OCI-LY3 (cell line): ENCODE data around the gene LDB2.

Experiments
- EZH2phosphoT487 ChIP-seq: fragments of 200-600 bp; shearing (Covaris generic); IDR thresholded peaks from 2 replicates; pipeline ENCODE4 v1.6.1; 2018; ENCODE audit warnings: antibody characterized with exemption, mixed run types, low read depth
- TF ChIP-seq, protein P1 (sequence below): fragments of 200-600, 300-600 bp; sonication (generic); IDR thresholded peaks from 2 replicates; pipeline ENCODE4 v1.5.1; 2014; ENCODE audit warnings: antibody characterized with exemption, low read length, low read depth

DNA sequence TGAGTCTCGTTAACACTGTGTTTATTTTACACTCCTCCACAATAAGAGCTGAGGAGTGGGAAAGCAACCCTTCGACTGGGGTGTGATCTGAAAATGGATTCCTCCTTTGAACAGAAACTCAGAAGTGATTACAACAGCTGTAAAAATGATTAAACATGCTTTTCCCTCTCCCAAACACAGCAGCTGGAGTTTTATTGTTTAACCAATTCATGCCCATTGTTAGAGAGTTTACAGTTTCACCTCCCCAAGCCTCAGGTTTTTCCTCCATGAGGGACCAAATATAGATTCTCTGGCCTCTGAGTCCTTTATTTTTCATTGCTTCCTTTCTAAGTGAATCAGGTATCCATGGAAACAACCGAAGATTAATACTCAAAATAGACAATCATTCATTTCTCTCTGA is 409.2 kb downstream of the LDB2 start:
- TF ChIP-seq, protein P1, sequence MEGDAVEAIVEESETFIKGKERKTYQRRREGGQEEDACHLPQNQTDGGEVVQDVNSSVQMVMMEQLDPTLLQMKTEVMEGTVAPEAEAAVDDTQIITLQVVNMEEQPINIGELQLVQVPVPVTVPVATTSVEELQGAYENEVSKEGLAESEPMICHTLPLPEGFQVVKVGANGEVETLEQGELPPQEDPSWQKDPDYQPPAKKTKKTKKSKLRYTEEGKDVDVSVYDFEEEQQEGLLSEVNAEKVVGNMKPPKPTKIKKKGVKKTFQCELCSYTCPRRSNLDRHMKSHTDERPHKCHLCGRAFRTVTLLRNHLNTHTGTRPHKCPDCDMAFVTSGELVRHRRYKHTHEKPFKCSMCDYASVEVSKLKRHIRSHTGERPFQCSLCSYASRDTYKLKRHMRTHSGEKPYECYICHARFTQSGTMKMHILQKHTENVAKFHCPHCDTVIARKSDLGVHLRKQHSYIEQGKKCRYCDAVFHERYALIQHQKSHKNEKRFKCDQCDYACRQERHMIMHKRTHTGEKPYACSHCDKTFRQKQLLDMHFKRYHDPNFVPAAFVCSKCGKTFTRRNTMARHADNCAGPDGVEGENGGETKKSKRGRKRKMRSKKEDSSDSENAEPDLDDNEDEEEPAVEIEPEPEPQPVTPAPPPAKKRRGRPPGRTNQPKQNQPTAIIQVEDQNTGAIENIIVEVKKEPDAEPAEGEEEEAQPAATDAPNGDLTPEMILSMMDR: no peak
- no peak for TF ChIP-seq EZH2phosphoT487
